ENCODE results near the gene SLC16A9. TPM values are rescaled to one million over a fixed set of nuclear protein-coding genes. Genes with fewer than 3 reads are reported as not detected.

Gene SLC16A9
- total RNA-seq, 1 donor from 2014 or later = 1.1 TPM

GRCh38 chr10:59702347-59702746, 7.3 kb downstream of the SLC16A9 start:
- no peak for DNase-seq
- Histone ChIP-seq H3K36me3 (no peaks in the 10 kb centered on the region), H3K27ac (replicated peaks) (no peak overlapping the region), H3K4me3 (no peak overlapping the region), H3K9me3 (replicated peaks) (no peaks in the 10 kb centered on the region), H3K4me1 (no peaks in the 10 kb centered on the region), H3K27me3 (ENCODE audit: low read depth) (no peaks in the 10 kb centered on the region)
- no peak for TF ChIP-seq CTCF (IDR thresholded peaks at IDR 0.05; ENCODE audit: borderline replicate concordance)
- intact Hi-C loops (cut with micrococcal nuclease) = no loop called here

- H3K27me3 ChIP-seq (ENCODE audit: low read depth) = no peaks in the 10 kb centered on the region
- no peak for DNase-seq
- no peak for TF ChIP-seq CTCF (IDR thresholded peaks at IDR 0.05; ENCODE audit: borderline replicate concordance)
- H3K9me3 ChIP-seq (replicated peaks) = no peaks in the 10 kb centered on the region
- no peak overlapping the region for H3K4me3 ChIP-seq
- H3K27ac ChIP-seq (replicated peaks) = no peak overlapping the region
- intact Hi-C loops (cut with micrococcal nuclease) = no loop called here
- H3K4me1 ChIP-seq = no peaks in the 10 kb centered on the region
- H3K36me3 ChIP-seq = no peaks in the 10 kb centered on the region
These were observed 8.9 kb downstream of the SLC16A9 start for GRCh38 chr10:59700709-59701108.

DNA sequence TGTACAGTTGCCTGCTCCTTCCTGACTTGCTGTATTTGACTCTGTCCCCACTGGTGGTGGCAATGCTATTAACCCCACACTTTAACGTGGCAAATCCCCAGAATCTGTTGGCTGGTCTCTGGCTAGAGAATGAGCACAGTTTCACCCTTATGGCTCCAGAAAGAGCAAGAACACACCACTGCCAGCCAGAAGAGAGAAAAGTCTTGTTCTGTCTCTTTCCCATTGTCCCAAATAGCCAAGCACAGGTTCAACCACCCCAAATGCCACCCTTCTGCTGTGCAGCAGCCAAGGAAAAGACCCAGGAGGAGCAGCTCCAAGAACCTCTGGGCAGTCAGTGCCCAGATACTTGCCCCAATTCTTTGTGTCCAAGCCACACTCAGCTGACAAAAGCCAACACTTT, 11.3 kb downstream of the SLC16A9 start:
- no peak overlapping the region for H3K4me3 ChIP-seq
- intact Hi-C loops (cut with micrococcal nuclease) = no loop called here
- H3K36me3 ChIP-seq = no peaks in the 10 kb centered on the region
- DNase-seq = no peak
- H3K27ac ChIP-seq (replicated peaks) = no peak overlapping the region
- H3K9me3 ChIP-seq (replicated peaks) = no peaks in the 10 kb centered on the region
- TF ChIP-seq CTCF (IDR thresholded peaks at IDR 0.05; ENCODE audit: borderline replicate concordance) = no peak
- no peaks in the 10 kb centered on the region for H3K4me1 ChIP-seq
- no peaks in the 10 kb centered on the region for H3K27me3 ChIP-seq (ENCODE audit: low read depth)

DNA sequence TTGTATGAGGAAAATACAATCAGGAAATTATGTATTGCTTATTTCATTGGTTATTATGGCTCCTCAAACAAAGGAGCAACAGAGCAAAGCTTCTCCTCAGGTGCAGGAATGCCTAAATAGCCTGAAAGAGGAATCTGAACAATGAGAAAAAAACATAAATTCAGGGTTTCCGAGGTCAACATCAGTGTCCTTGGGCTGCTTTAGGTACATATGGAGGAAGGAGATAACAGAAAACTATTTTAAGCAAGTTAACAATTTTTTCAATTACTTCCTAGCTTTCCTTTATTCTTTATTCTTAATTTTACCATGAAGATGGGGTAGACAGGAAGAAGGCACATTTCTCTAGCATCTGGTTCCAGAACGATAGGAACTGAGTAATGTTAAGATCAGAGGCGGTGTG, 14.0 kb downstream of the SLC16A9 start:
- Histone ChIP-seq H3K27ac (replicated peaks) (no peak overlapping the region), H3K36me3 (no peaks in the 10 kb centered on the region), H3K27me3 (ENCODE audit: low read depth) (no peaks in the 10 kb centered on the region), H3K4me3 (no peak overlapping the region), H3K9me3 (replicated peaks) (no peaks in the 10 kb centered on the region), H3K4me1 (no peaks in the 10 kb centered on the region)
- no peak for TF ChIP-seq CTCF (IDR thresholded peaks at IDR 0.05; ENCODE audit: borderline replicate concordance)
- intact Hi-C loops (cut with micrococcal nuclease) = no loop called here
- DNase-seq = no peak

GRCh38 chr10:59694936-59695335, 14.7 kb downstream of the SLC16A9 start:
- H3K9me3 ChIP-seq (replicated peaks) = no peaks in the 10 kb centered on the region
- no peaks in the 10 kb centered on the region for H3K27me3 ChIP-seq (ENCODE audit: low read depth)
- DNase-seq = no peak
- intact Hi-C loops (cut with micrococcal nuclease) = no loop called here
- TF ChIP-seq CTCF (IDR thresholded peaks at IDR 0.05; ENCODE audit: borderline replicate concordance) = no peak
- H3K4me3 ChIP-seq = no peak overlapping the region
- no peak overlapping the region for H3K27ac ChIP-seq (replicated peaks)
- no peaks in the 10 kb centered on the region for H3K36me3 ChIP-seq
- no peaks in the 10 kb centered on the region for H3K4me1 ChIP-seq

DNA sequence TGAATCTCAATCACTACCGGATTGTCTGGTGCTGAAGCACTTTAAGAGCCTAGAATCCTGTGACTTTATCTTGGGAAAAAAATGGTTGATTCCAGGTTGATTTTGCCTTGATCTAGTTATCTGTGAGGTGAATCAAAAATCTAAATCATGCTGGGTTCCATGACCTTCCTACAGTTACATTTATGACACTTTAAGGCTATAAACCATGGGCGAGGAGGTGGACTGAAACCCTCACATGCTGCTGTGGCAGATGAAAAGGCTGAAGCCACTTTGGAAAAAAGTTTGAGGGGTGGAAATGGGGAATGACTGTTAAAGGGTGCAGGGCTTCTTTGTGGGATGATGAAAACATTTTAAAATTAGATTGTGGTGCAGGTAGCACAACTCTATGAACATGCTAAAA, 17.5 kb downstream of the SLC16A9 start:
- Histone ChIP-seq H3K27me3 (ENCODE audit: low read depth) (no peaks in the 10 kb centered on the region), H3K27ac (replicated peaks) (no peak overlapping the region), H3K36me3 (no peaks in the 10 kb centered on the region), H3K9me3 (replicated peaks) (no peaks in the 10 kb centered on the region), H3K4me1 (no peaks in the 10 kb centered on the region), H3K4me3 (no peak overlapping the region)
- DNase-seq = no peak
- TF ChIP-seq CTCF (IDR thresholded peaks at IDR 0.05; ENCODE audit: borderline replicate concordance) = no peak
- intact Hi-C loops (cut with micrococcal nuclease) = no loop called here

All from left ventricle myocardium inferior (tissue), 1 donor.